NCI-H748 (cell line): ENCODE data around the gene PLEKHA8.
A peak's percentile ranks its signal among the peaks of the same experiment; 100 is the strongest.
"Not testable (repeated sequence)": the region's sequence is repeated elsewhere in the genome, so short reads cannot be mapped to it uniquely, and the experiment has no call there.

ENCODE experiments used
- DNase-seq: peaks from one replicate; lab custom pipeline; 2025; ENCODE audit not compliant: unreplicated experiment; lab: John Stamatoyannopoulos, UW

PLEKHA8 gene

DNA sequence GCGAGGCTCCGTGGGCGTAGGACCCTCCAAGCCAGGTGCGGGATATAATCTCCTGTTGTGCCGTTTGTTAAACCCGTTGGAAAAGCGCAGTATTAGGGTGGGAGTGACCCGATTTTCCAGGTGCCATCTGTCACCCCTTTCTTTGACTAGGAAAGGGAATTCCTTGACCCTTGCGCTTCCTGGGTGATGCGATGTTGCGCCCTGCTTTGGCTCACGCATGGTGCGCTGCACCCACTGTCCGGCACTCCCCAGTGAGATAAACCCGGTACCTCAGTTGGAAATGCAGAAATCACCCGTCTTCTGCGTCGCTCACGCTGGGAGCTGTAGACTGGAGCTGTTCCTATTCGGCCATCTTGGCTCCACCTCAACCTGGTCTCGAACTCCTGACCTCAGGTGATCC lies 70.4 kb downstream of the PLEKHA8 start:
- not testable (repeated sequence) for DNase-seq

DNA sequence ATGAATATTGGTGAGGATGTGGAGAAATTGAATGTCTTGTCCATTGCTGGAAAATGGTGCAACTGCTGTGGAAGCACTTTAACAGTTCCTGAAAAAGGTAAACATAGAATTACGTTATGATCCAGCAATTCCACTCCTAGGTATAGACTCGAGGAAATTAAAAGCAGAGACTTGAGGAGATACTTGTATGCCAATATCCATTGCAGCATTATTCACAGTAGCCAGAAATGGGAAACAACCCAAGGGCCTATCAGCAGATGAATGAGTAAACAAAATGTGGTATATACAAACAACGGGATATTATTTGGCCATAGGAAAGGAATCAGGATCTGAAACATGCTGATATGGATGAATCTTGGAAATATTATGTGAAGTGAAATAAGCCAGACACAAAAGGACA lies 74.1 kb downstream of the PLEKHA8 start:
- no peak for DNase-seq

DNA sequence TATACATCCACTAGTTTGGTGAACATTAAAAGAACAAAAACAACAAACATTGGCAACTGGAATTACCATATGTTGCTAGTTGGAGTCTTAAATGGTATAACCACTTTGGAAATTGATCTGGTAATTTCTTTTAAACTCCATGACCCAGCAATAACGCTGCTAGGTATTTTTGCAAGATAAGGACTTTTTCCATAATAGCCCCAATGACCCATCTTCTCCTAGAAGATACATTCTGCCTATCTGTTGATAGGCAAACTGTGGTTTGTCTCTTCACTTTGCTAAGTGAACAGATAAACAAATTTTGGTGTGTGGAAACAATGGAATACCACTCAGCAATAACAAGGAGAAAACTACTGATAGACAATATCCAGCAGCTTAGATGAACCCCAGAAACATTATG lies 75.9 kb downstream of the PLEKHA8 start:
- DNase-seq = no peak

DNA sequence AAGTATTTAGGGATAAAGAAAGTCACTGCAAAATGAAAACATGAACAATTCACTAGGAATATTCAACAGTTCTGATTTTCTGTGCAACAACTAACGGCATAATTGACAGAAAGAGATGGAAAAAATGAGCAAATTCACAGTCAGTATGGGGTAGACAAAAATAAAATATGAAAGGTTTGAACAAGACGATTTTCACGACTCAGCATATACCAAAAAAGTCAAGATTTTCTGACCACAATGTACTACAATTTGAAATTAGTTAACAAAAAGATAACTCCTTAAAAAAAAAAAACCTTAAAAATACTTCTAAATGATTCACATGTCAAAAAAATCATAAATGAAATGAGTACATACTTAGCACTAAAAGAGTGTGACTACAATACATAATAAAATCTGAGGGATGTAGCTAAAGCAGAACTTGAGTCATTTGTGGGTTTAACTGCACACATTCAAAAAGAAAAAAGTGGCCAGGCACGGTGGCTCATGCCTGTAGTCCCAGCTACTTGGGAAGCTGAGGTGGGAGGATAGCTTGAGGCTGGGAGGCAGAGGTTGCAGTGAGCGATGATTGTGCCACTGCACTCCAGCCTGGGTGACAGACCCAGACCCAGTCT lies 84.0 kb downstream of the PLEKHA8 start:
- DNase-seq = no peak

DNA sequence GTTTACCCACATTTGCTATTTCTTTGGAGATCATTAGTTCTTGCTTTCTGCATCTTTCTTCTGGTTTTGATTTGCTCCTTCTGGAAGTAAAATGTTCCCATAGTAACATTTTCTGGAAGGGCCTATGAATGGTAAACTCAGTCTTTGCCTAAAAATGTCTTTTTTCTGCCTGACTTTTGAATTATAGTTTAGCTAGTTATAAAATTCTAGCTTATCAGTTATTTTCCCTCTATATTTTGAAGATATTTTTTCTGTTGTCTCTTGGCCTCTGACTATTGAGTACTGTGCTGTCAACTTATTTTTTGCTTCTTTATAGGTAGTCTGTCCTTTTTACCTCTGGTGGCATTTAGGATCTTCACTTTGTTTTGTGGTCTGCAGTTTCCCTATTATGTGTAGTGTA lies 84.9 kb downstream of the PLEKHA8 start:
- DNase-seq = no peak

DNA sequence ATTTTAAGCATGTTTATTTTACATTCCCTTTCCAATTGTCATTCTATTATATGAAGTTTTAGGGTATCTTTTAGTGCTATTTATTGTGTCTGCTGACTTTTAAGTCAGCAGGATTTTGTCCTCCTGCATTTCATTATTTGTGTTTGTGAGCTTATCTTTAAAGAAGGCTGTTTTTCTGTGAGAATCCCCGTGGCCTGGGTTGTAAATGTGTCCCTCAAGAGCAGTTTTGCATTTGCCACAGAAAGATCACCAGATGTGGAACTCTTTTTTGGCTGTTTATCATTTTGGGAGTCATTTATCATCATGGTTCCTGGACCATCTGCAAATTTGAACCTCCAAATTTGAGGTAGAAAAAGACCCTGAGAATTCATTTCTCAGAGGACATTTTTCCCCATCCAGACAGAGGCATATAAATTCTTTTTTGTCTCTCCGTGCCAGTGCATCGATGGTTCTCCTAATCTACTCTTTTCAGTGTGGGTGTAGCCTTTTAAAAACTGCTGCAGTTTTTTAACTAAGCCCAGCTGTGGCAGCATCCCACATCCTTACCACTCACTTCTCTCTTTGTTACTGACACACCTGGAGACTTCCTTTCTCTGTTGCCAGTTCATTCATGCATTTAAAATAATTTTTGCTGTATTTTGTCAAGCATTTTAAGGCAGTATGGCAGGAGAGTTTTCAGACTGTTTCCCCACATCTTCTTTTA lies 86.5 kb downstream of the PLEKHA8 start:
- DNase-seq = no peak

DNA sequence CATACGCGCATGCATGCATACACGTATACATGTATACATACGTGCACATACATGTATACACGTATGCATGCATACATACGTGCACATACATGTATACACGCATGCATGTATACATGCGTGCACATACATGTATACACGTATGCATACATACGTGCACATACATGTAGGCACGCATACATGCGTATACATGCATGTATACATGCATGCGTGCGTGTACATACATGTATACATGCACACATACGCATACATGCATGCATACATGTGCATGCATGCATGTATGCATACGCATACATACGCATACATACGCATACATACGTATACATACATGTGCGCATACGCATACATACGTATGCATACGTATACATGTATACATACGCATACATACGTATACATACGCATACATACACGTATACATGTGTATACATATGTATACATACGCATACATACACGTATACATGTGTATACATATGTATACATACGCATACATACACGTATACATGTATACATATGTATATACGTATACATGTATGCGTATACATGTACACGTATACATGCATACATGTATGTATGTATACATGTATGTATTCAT lies 87.6 kb downstream of the PLEKHA8 start:
- no peak for DNase-seq

DNA sequence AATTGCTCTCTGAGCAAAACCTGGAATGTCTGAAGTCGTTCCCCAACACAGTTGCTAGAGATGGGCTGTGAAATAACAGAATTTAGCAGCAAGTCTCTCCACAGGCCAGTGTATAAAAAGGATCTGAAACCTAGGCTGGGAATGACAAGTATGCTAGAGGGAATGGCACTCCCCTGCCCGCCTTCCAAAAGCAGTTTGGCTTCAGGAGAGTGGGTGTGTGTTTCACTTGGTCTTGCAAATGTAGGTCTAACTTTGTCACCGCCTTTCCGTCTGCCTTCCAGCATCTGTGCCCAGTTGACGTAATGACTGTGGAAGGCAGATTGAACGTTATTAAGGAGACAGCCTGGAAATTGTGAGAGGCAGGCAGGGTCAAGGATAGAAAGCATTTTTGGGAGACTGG lies 88.6 kb downstream of the PLEKHA8 start:
- DNase-seq = no peak

DNA sequence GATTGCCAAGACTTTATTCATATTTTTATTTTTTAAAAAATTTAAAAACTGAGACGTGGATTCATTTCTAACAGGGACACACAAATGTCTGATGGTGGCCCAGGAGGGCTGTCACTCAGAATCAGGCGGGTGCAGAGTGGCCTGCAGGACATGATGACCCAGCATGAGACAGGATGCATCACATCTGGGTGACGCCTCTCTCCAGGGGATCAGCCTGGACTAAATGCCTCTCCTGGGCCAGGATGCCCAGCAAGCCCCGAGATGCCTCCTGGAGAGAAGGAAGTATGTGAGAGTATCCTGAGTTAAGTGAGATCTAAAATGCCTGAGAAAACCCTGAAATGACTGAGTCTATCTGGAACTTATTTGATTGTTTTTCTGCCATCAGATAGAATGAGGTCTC lies 89.7 kb downstream of the PLEKHA8 start:
- no peak for DNase-seq

DNA sequence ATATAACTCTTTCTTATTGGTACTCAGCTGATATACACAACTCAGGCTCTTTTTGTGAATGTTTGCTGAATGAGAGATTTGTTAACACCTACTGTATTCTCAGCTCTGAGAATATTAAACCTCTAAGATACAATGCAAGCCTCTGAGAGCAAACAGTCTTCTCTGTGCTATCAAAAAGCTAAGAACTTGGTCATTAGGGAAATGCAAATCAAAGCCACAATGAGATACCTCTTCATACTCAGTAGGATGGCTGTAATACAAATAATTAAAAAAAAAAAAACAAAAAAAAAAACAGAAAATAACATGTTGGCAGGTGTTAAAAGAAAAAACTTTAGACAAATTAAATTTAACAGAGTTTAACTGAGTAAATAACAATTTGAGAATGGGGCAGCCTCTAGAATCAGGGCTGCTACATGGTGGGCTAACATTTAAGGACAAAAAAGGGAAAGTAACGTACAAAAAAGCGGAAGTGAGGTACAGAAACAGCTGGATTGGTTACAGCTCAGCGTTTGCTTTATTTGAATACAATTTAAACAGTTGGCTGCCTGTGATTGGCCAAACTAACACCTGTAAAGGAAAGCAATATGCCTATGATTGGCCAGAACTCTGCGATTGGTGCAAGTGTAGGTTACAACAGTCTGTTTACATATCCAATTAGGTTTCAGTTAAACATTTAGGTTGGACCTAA lies 91.8 kb downstream of the PLEKHA8 start:
- DNase-seq = no peak

DNA sequence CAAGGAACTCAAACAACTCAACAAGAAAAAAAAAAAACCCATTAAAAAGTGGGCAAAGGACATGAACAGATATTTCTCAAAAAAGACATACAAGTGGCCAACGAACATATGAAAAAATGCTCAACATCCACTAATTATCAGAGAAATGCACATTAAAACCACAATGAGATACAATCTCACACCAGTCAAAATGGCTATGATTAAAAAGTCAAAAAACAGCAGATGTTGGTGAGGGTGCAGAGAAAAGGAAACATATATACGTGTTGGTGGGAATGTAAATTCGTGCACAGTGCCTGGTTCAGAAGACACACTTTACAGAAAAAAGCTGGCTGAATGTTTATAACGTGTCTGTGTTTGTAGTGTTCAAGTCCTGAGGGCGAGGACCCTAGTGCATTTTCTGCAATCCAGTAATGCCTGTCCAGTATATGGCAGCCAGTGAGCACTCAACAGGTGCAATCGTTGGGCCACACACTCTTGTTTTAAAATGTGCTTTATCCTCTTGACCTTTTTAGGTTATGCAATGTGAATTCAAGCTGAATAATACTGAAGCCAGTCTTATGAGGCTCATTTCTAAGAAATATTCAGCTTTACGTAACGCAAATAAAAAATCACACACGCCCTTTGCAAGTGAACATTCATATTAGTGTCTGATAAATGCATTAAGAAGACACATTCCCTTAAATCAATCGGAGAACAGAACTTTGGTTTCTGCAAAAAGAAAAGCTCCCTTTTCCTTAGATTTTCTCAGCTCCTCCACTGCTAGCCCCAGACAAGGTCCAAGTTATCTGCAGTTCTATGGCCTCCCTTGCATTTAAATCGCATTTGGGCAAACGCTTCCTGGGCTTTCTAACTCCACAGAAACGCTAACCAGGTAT lies 105.8 kb downstream of the PLEKHA8 start:
- DNase-seq = peak; percentile 39

DNA sequence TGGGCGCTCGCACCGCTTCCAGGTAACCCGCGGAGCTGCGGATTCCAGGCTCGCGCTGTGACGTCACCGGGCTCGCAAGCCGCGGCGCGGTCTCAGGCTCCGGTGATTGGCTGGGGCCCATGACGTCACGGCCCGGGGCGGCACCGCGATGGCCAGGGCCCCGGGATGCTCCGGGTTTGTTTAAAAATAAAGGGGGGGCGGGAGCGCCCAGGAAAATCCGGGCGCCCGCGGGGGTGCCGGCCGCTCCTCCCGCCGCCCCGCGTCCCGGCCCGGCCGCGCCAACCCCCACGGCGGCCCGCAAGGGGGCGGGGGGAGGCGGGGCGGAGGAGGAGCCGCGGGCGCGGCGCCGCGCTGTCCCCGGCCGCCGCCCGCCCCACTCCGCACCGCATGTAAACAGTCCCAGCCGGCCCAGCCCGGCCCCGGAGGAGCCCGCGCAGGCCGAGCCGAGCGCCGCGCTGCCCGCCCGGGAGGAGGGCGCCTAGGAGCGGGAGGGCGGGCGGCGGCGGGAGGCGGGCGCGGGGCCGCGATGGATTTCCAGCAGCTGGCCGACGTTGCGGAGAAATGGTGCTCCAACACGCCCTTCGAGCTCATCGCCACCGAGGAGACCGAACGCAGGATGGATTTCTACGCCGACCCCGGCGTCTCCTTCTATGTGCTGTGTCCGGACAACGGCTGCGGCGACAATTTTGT lies 106.5 kb downstream of the PLEKHA8 start, which contains the start of gene MTURN:
TSS of gene MTURN (plus strand) at position 376 of the 690 bp plus-strand sequence. CDS start at position 527, 151 bp downstream.
- peak; percentile 96 for DNase-seq

DNA sequence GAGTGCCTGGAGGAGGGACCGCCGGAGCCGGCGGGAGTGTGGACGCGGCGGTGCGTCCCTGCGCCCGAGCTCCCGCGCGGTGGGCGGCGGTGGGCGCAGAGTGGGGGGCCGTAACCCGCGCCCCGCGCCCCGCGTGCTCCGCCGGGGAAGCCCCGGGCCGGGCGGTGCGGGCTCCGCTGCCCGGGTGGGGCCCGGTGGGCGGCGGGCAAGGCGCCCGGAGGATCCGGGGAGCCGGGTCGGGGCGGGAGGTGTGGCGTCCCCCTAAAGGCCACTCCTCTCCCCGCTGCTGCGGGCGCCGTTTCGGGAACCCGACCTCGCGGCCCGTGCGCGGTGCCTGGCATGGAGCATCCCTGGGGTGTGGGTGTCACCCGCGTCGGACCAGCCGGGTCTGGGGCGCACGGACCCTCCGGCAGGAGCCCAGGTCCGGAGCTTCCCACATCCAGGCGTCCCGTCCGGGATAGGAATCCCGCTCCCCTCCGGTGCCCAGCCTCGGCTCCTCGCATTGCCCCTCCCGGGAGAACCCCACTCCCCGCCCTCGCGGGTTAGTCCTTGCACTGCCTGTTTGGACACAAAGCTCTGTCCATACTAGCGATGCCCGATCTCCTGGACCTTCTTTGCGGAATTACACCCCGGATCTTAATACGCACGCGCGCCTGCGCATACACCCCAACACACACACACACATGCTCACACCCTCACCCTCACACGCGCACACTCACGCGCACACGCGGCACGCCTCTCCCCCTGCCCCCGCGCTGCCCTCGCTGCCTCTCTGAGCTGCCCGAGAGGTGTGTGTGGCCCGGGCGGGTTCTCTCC lies 107.3 kb downstream of the PLEKHA8 start:
- peak; percentile 68 for DNase-seq

DNA sequence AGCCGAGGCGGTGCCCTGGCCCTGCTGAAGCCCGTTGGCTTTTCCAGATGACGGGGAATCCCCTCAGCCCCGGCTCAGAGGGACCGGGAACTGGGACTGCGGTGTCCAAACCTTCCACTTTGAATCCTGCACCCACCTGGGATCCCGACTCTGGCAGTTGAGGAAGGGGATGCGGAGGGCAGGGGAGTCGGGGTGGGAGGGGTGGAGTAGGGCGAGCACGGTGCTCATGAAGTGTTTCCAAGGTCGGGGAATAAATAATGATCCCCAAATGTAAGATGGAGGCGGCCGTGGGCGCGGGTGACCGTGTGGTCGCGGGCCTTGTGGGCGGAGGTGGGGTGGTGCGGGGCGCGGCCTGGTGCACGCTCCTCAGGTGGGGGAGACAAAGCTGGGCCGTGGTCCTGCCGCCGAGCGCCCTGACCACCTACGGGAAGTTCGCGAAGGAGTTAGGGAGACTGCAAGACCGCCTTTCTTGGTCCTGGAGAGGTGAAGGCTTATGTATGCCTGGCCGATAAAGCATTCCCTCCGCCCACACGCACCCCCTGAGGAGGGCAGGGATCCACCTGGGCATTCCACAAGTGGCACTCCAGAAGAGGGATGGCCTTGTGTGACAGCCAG lies 108.0 kb downstream of the PLEKHA8 start:
- DNase-seq = peak; percentile 44

DNA sequence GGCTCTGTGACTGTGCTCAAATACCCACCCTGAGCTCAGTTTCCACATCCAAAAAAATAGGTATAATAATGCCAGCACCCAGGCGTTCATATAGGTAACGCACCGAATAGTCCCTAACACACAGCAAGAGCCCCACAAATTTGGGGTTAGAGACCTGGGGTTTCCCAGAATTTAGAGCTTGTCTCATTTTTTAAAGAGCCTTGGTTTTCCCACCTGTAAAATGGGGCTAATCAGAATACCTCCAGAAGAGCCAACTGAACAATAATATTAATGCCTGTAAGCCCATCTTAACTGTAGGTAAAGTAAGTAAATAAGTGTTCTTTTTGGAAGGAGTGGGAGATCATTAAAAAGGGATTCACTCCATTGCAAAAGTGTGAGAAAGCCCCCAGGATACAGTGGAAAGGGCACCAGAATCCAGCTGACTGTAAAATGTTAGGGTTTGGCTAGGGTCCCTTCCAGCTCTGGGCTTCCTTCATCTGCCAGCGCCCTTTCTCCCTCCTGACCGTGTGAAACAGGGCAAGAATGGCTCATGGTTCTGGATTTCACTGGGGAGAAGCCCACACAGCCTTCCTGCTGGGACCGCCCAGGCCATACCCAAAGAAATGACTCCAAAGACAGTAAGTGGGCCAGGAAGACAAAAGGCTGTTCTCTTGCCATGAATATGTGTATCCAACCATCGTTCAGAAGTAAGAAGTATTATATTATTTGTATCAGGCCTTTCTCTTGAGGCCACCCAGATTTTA lies 108.7 kb downstream of the PLEKHA8 start:
- no peak for DNase-seq

DNA sequence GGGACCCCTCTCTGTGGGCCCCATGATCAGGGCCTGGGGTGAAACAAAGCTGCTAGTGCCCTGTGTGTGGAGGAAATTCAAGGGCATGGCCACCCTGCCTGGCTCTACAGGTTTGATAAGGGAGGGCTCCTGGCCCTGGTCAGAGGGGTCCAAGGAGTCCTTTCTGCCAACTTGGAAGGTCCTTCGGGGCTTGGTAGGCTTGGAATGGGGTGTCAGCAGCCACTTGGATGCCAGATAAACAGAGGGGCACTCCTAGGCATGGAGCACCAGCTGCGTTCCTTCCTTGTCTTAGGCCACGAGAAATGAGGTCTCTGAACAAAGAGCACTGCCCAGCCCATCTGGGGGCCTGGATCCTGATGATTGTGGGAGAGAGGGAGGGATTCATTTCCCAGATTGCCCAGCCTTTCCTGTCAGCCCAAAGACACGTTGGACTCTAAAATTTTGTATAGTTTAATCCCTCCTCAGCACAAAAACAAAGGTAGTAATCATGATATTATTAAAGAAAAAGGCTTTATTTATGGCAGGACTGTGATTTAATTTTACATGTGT lies 111.7 kb downstream of the PLEKHA8 start:
- DNase-seq = no peak

DNA sequence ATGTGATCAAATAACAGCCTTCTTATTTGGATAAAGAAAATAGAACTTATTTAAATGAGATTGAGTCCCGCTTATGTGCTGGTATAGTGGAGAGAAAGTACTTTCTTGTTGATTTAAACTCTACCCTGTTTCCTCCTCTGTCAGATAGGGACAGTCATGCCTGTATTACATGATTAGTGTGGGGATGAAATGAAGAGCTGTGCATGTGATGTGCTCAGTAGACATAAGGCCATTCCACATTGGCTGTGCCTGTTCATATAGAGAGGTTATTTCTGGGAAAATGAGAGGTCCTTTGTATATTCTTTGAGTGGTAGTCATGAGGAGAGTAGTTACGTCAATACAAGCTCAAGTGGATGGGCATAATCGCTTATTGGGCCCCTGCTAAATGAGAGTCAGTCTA lies 112.2 kb downstream of the PLEKHA8 start:
- peak; percentile 51 for DNase-seq

DNA sequence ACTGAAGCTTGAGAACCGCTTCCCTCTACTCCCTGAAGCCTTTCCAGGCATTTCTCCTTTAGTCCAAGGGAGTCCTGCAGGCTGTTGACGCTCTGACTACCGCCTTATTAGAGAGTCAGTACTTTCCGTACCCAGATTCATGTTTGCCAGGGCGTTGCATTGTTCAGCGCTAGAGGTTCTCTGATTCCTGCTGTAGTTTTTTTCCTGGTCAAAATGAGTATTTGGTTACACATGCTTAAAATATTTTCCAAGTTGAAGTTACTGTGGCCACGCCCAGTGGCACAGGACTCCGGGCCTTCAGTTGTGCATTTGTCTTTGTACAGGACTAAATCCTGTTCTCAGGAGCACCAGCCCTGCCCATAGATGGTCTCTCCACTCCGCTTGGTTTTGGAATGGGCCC lies 114.5 kb downstream of the PLEKHA8 start:
- peak; percentile 75 for DNase-seq
